ENCODE measurements around the gene BEX3. TPM values are rescaled to one million over a fixed set of nuclear protein-coding genes. Genes with fewer than 3 reads are reported as not detected.

BEX3 gene
- total and polyA plus RNA-seq, 2 experiments from 2014 or later: 154 to 313 TPM

DNA sequence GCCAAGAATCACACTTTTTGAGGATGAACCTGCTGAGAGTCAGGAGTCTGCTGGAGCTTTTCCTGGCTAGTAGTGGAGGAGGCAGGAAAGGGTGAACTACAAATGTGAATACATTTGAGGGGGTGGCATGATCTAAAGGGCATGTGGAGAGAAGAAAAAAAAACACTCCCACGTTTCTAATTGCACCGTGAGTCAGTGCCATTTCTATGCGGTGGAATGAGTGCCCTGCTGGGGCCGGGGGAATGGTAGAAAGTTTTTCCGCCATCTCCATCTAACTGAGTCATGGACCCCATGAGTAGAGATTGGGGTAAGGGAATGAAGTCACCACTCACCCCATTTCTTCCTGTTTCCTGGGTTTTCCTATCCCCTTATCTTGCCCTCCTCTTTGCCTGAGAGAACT is 19.8 kb downstream of the BEX3 start:
- Histone ChIP-seq H3K27ac (peak overlapping the region; percentile 90), H2AFZ (peak overlapping the region; percentile 81), H3K79me2 (ENCODE audit: insufficient read depth) (no peaks in the 10 kb centered on the region), H3F3A (ENCODE audit: insufficient read depth) (peaks cover 16% of the 10 kb centered on the region; the same call in 1 of the 2 replicates), H3K4me2 (ENCODE audit: unreplicated experiment) (no peak overlapping the region), H4K20me1 (ENCODE audit: insufficient read depth) (no peaks in the 10 kb centered on the region), H3K9me2 (ENCODE audit: insufficient read depth) (no peaks in the 10 kb centered on the region), H3K4me1 (ENCODE audit: insufficient read depth) (peaks cover 32% of the 10 kb centered on the region), H3K4me3 (no peak overlapping the region), H3K27me3 (replicated peaks; ENCODE audit: insufficient read depth) (no peaks in the 10 kb centered on the region), H3K36me3 (ENCODE audit: low read depth) (no peaks in the 10 kb centered on the region), H3K9me3 (ENCODE audit: low read depth) (no peaks in the 10 kb centered on the region), H3K9ac (peak overlapping the region; percentile 65)
- TF ChIP-seq EZH2phosphoT487 (IDR thresholded peaks at IDR 0.05; ENCODE audit: insufficient read depth, low read depth): no peak
- no peak for TF ChIP-seq EZH2 (IDR thresholded peaks at IDR 0.05; ENCODE audit: insufficient read depth, poor library complexity, severe bottlenecking)
- WGBS, 2 experiments (ENCODE audit: low coverage in 1 of 2, low lambda C conversion rate in 2 of 2, missing lambda C conversion rate in 2 of 2): 0 to 2% methylated on average over 2 to 5 of the region's 5 CpGs
- in situ Hi-C loops (cut with MboI): no loop called here
- DNase-seq: peak; percentile 78

GRCh38 chrX:103396660-103397059 is 20.3 kb downstream of the BEX3 start:
- H2AFZ ChIP-seq: peak overlapping the region; percentile 81
- H3K4me3 ChIP-seq: no peak overlapping the region
- 46 to 56% methylated on average over 2 of the region's 2 CpGs for WGBS, 2 experiments (ENCODE audit: low coverage in 1 of 2, low lambda C conversion rate in 2 of 2, missing lambda C conversion rate in 2 of 2)
- H3K4me2 ChIP-seq (ENCODE audit: unreplicated experiment): no peak overlapping the region
- no peaks in the 10 kb centered on the region for H3K27me3 ChIP-seq (replicated peaks; ENCODE audit: insufficient read depth)
- H3K4me1 ChIP-seq (ENCODE audit: insufficient read depth): peaks cover 32% of the 10 kb centered on the region
- no peaks in the 10 kb centered on the region for H3K9me2 ChIP-seq (ENCODE audit: insufficient read depth)
- H3K27ac ChIP-seq: peak overlapping the region; percentile 90
- TF ChIP-seq EZH2phosphoT487 (IDR thresholded peaks at IDR 0.05; ENCODE audit: insufficient read depth, low read depth) (no peak), EZH2 (IDR thresholded peaks at IDR 0.05; ENCODE audit: insufficient read depth, poor library complexity, severe bottlenecking) (no peak)
- H4K20me1 ChIP-seq (ENCODE audit: insufficient read depth): no peaks in the 10 kb centered on the region
- peak overlapping the region; percentile 65 for H3K9ac ChIP-seq
- in situ Hi-C loops (cut with MboI): no loop called here
- no peaks in the 10 kb centered on the region for H3K79me2 ChIP-seq (ENCODE audit: insufficient read depth)
- H3K9me3 ChIP-seq (ENCODE audit: low read depth): no peaks in the 10 kb centered on the region
- peaks cover 16% of the 10 kb centered on the region; the same call in 1 of the 2 replicates for H3F3A ChIP-seq (ENCODE audit: insufficient read depth)
- no peak for DNase-seq
- no peaks in the 10 kb centered on the region for H3K36me3 ChIP-seq (ENCODE audit: low read depth)

DNA sequence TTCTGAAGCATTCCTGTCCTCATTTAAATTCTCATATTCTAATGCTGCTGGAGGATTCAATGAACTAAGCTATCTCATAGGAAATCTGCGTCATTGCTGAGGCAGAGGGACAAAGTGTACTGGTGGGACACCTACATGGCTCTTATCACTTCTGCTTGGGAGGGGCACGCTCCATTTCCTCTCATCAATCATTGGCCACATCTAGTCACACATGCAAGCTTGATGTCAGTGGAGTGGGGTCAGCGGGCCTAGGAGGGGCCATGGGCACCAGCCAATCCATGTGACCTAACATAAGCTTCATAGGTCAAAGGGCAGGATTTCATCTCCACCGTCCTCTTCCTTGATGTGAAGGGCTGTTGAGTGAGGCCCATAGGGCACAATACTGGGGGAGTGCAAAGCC is 21.4 kb downstream of the BEX3 start:
- H3K9me2 ChIP-seq (ENCODE audit: insufficient read depth): no peaks in the 10 kb centered on the region
- H2AFZ ChIP-seq: 0 out of 2 replicates have a peak overlapping the region, but pooled peaks have one; percentile 46
- no peak for TF ChIP-seq EZH2phosphoT487 (IDR thresholded peaks at IDR 0.05; ENCODE audit: insufficient read depth, low read depth)
- TF ChIP-seq EZH2 (IDR thresholded peaks at IDR 0.05; ENCODE audit: insufficient read depth, poor library complexity, severe bottlenecking): no peak
- no peaks in the 10 kb centered on the region for H3K79me2 ChIP-seq (ENCODE audit: insufficient read depth)
- no peak overlapping the region for H3K4me2 ChIP-seq (ENCODE audit: unreplicated experiment)
- H3K9me3 ChIP-seq (ENCODE audit: low read depth): no peaks in the 10 kb centered on the region
- H4K20me1 ChIP-seq (ENCODE audit: insufficient read depth): no peaks in the 10 kb centered on the region
- no peaks in the 10 kb centered on the region for H3K36me3 ChIP-seq (ENCODE audit: low read depth)
- H3K9ac ChIP-seq: peak overlapping the region; percentile 57; the same call in 1 of the 2 replicates
- peak overlapping the region; percentile 90 for H3K27ac ChIP-seq
- H3K4me3 ChIP-seq: no peak overlapping the region
- 92 to 94% methylated on average over 4 of the region's 4 CpGs for WGBS, 2 experiments (ENCODE audit: low coverage in 1 of 2, low lambda C conversion rate in 2 of 2, missing lambda C conversion rate in 2 of 2)
- H3F3A ChIP-seq (ENCODE audit: insufficient read depth): peaks cover 16% of the 10 kb centered on the region; the same call in 1 of the 2 replicates
- no peaks in the 10 kb centered on the region for H3K27me3 ChIP-seq (replicated peaks; ENCODE audit: insufficient read depth)
- H3K4me1 ChIP-seq (ENCODE audit: insufficient read depth): peaks cover 32% of the 10 kb centered on the region
- no peak for DNase-seq
- in situ Hi-C loops (cut with MboI): no loop called here

GRCh38 chrX:103398421-103398864 is 22.1 kb downstream of the BEX3 start:
- H3K9me3 ChIP-seq (ENCODE audit: low read depth): no peaks in the 10 kb centered on the region
- H3K36me3 ChIP-seq (ENCODE audit: low read depth): no peaks in the 10 kb centered on the region
- peak overlapping the region; percentile 57 for H3K9ac ChIP-seq
- H3F3A ChIP-seq (ENCODE audit: insufficient read depth): peaks cover 16% of the 10 kb centered on the region; the same call in 1 of the 2 replicates
- 0% methylated on average over 1 of the region's 1 CpG for WGBS, 2 experiments (ENCODE audit: low coverage in 1 of 2, low lambda C conversion rate in 2 of 2, missing lambda C conversion rate in 2 of 2)
- TF ChIP-seq EZH2phosphoT487 (IDR thresholded peaks at IDR 0.05; ENCODE audit: insufficient read depth, low read depth) (no peak), EZH2 (IDR thresholded peaks at IDR 0.05; ENCODE audit: insufficient read depth, poor library complexity, severe bottlenecking) (no peak)
- H3K4me1 ChIP-seq (ENCODE audit: insufficient read depth): peaks cover 32% of the 10 kb centered on the region
- H3K4me2 ChIP-seq (ENCODE audit: unreplicated experiment): peak overlapping the region; percentile 11
- no peaks in the 10 kb centered on the region for H3K27me3 ChIP-seq (replicated peaks; ENCODE audit: insufficient read depth)
- no peaks in the 10 kb centered on the region for H3K79me2 ChIP-seq (ENCODE audit: insufficient read depth)
- peak overlapping the region; percentile 90 for H3K27ac ChIP-seq
- peak; percentile 88 for DNase-seq
- in situ Hi-C loops (cut with MboI): no loop called here
- H2AFZ ChIP-seq: peak overlapping the region; percentile 62
- H3K4me3 ChIP-seq: no peak overlapping the region
- no peaks in the 10 kb centered on the region for H4K20me1 ChIP-seq (ENCODE audit: insufficient read depth)
- H3K9me2 ChIP-seq (ENCODE audit: insufficient read depth): no peaks in the 10 kb centered on the region

All from GM23248 (cell line).